ENCODE results near the gene EFNB2. TPM values are rescaled to one million over a fixed set of nuclear protein-coding genes. Genes with fewer than 3 reads are reported as not detected.

EFNB2 gene
- total and polyA plus RNA-seq, 12 donors, result 9.7 to 21.1 (median 14.3) TPM

GRCh38 chr13:106445996-106446395 is 89.5 kb downstream of the EFNB2 start:
- Histone ChIP-seq H3K27me3 (no peaks in the 10 kb centered on the region), H3K4me1 (no peaks in the 10 kb centered on the region), H3K9me3 (no peaks in the 10 kb centered on the region), H3K36me3 (no peaks in the 10 kb centered on the region), H3K4me3 (no peak overlapping the region), H3K27ac (no peak overlapping the region)
- ATAC-seq (no peak), DNase-seq (no peak)
- TF ChIP-seq, protein P1, sequence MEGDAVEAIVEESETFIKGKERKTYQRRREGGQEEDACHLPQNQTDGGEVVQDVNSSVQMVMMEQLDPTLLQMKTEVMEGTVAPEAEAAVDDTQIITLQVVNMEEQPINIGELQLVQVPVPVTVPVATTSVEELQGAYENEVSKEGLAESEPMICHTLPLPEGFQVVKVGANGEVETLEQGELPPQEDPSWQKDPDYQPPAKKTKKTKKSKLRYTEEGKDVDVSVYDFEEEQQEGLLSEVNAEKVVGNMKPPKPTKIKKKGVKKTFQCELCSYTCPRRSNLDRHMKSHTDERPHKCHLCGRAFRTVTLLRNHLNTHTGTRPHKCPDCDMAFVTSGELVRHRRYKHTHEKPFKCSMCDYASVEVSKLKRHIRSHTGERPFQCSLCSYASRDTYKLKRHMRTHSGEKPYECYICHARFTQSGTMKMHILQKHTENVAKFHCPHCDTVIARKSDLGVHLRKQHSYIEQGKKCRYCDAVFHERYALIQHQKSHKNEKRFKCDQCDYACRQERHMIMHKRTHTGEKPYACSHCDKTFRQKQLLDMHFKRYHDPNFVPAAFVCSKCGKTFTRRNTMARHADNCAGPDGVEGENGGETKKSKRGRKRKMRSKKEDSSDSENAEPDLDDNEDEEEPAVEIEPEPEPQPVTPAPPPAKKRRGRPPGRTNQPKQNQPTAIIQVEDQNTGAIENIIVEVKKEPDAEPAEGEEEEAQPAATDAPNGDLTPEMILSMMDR (IDR thresholded peaks at IDR 0.05), result no peak
- WGBS, 2 donors, result 81 to 84% methylated on average over 4 of the region's 4 CpGs
- intact Hi-C loops (cut with DNase I), result no loop called here

DNA sequence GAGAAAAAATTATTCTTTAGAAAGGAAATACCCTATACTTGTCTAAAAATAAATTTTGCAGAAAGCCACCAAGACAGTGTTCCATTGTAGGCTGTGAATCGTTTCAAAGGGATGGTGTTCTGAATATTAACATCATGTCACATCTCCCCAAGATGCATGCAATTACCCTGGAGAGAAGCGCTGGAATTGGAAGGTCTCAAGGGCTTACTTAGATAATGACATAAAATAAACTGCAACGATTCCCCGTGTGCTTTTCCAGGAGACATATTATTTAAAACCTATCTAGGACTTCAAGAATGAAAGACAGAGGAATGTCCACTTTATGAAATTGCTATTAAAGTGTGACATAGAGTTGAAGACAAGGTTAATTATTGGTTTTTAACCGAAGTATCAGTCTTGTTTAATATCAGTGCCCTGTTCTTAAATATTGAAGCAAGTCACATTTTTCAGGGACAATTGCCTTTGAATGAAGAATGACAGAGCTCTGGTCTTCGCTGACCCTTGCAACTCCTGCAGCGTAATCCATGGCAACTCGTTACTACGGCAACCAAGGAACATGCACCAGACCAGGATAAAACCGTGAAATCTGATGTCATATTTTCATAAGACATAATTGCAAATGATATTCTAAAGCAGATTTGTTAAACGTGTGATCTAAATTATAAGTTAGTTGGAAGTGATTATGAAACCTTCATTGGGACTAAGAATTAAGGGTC is 91.7 kb downstream of the EFNB2 start:
- ATAC-seq (no peak), DNase-seq (no peak)
- WGBS, 2 donors, result 80 to 88% methylated on average over 11 of the region's 11 CpGs
- no peaks in the 10 kb centered on the region for H3K9me3 ChIP-seq
- intact Hi-C loops (cut with DNase I), result no loop called here
- TF ChIP-seq, protein P1 (IDR thresholded peaks at IDR 0.05), result no peak
- H3K36me3 ChIP-seq, result no peaks in the 10 kb centered on the region
- H3K27ac ChIP-seq, result no peak overlapping the region
- H3K27me3 ChIP-seq, result no peaks in the 10 kb centered on the region
- H3K4me1 ChIP-seq, result no peaks in the 10 kb centered on the region
- no peak overlapping the region for H3K4me3 ChIP-seq

GRCh38 chr13:106440866-106441265 is 94.6 kb downstream of the EFNB2 start:
- ATAC-seq, result no peak
- TF ChIP-seq, protein P1 (IDR thresholded peaks at IDR 0.05), result no peak
- H3K4me3 ChIP-seq, result no peak overlapping the region
- H3K36me3 ChIP-seq, result no peaks in the 10 kb centered on the region
- no peak for DNase-seq
- no peaks in the 10 kb centered on the region for H3K4me1 ChIP-seq
- intact Hi-C loops (cut with DNase I), result no loop called here
- 23 to 35% methylated on average over 2 of the region's 2 CpGs for WGBS, 2 donors
- no peak overlapping the region for H3K27ac ChIP-seq
- no peaks in the 10 kb centered on the region for H3K27me3 ChIP-seq
- H3K9me3 ChIP-seq, result no peaks in the 10 kb centered on the region

Other genes starting within 250 kb of the EFNB2 start
- 10 to 100 TPM; 19.1 to 42.2 (median 29.6) TPM for gene ARGLU1, start 32.5 kb upstream of the EFNB2 start, total RNA-seq
- gene ARGLU1, start 32.5 kb upstream of the EFNB2 start, polyA plus RNA-seq, result 100 to 1,000 TPM in 1 of 2 donors, 10 to 100 TPM in 1; 28.3 to 148 TPM